Skin epidermis (tissue), 12 donors: Measurements from ENCODE around the gene TRNAU1AP.
A peak's percentile ranks its signal among the peaks of the same experiment; 100 is the strongest.
"Not testable (repeated sequence)": the region's sequence is repeated elsewhere in the genome, so short reads cannot be mapped to it uniquely, and the experiment has no call there.

Source experiments
- H3K27ac ChIP-seq, 21 experiments: fragments of 200-600 bp; sonication (generic) in 11 of 21; one replicate each; pipeline ENCODE4 v1.5.0; 2020; ENCODE audit warnings: mild to moderate bottlenecking in 3 of 21, inconsistent platforms in 2 of 21, moderate library complexity in 2 of 21
- H3K4me3 ChIP-seq, 7 experiments: fragments of 200-600 bp; sonication (generic) in 2 of 7; one replicate each; pipeline ENCODE4 v1.5.0; 2020; ENCODE audit warnings: inconsistent platforms in 2 of 7, mild to moderate bottlenecking in 2 of 7, moderate library complexity in 1 of 7

Gene TRNAU1AP

DNA sequence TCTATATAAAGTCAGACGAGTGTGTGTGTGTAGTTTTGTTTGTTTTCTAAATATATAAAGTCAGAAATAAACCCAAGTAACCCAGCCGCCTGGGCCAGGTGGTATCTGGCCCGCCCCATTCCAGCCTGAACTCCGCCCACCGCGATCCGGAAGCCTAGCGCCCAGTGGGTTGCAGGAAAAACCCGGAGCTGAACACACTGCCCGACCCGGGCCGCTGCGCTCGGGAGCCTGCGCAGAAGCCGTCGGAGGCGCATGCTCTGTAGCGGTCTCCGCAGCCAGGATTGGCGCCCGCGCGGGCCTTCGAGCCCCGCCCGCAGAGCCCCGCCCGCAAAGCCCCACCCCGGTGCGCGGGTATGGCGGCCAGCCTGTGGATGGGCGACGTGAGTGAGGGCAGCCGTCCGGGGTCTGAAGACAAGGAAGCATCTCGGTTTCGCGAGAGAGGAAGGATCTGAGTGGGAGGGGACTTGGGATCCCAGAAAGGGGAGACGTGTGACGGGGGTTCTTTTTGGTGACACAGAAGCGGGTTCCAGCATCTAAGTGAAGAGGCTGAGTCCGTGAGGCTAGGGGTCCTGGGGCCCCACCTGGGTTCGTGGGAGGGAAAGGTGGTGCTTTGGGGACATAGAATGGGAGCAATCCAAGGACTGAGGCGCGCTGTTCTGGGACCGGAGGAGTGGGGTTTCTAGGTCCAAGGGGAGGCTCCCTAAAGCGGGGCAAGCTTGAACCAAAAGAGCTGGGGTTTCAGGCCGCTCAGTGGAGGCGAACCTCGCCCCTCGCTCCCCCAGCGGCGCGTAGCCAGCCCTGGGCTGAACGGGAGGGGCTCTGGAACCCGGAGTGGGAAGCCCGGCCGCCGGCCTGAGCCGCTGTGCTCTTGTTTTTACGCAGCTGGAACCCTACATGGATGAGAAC, at the start of gene TRNAU1AP:
Gene TRNAU1AP, plus strand, starts transcription at position 328 of the 906 bp plus-strand sequence. Its CDS starts 26 bp downstream, at position 354.
- H3K4me3 ChIP-seq, result peak within 1 kb of the TSS; percentile 69 to 94 (median 87)
- peak within 1 kb of the TSS; percentile 29 to 93 (median 86) for H3K27ac ChIP-seq

DNA sequence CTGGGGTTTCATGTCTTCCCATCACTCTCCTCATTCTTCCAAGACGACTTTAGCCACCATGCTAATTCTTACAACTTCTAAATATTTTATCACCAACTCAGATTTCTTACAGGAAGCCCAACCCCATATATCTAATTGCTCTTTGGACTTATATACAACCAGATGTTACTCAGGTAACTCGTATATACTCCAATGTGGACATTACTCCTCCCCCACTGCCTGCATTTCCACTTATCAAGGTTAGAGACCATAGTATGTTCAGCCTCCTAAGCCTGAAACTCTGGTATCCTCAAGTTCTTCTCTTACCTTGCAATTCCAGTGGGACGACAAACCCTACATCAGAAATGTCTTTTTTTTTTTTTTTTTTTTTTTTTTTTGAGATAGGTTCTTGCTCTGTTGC, 49.8 kb upstream of the TRNAU1AP start:
- Histone ChIP-seq H3K4me3 (no peak overlapping the region), H3K27ac (no peak overlapping the region)

DNA sequence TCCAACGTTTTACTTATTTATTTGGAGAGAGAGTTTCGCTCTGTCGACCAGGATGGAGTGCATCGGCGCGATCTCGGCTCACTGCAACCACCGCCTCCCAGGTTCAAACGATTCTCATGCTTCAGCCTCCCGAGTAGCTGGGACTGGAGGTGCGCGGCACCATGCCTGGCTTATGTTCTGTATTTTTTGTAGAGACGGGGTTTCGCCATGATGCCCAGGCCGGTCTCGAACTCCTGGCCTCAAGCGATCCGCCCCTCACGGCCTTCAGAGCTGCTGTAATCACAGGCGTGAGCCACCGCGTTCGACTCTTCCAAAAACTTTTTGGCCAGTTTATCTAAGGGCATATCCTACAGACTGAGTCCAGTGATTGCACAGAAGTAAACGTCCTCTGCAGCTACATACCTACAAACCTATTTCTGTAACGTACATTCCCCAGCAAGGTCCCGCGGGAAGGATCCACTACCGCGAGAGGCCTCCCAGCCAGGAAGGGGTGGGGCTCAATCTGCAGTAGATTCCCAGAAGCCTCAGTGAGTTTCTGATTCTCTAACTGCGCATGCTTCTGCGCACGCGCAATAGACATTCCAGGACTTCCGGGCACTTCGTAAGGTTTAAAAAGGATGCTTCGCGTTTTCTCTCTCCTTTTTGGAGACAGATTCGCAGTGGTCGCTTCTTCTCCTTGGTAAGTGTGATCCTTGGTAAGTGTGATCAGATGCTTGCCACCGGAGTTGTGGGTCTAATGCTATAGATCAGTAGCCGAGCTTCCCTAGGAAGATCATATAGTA, 47.3 kb upstream of the TRNAU1AP start, which contains the start of gene RCC1:
Gene RCC1, plus strand, starts transcription at position 638 of the 782 bp plus-strand sequence. CDS start 23,824 bp downstream, outside the sequence.
- H3K27ac ChIP-seq, result peak within 1 kb of the TSS; percentile 54 to 96 (median 90)

DNA sequence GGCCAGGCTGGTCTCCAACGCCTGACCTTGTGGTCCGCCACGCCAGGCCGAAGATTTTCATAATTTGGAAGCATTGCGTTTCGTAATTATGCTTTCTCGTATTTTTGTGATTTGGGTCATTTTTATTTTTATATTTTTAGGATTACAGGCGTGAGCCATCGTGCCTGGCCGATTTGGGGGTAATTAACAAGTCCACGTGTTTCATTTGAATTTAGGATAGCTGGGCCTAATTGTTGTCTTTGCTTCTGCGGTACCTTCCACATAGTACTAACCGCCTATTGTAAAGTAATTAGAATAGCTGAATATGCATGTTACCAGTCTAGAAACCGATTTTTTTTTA, 46.0 kb upstream of the TRNAU1AP start:
- Histone ChIP-seq H3K4me3 (peak overlapping the region; percentile 65 to 86 (median 83)), H3K27ac (peak overlapping the region; percentile 54 to 96 (median 90))

More for the DNA sequence above, 47.3 kb upstream of the TRNAU1AP start, which contains the start of gene RCC1:
- H3K4me3 ChIP-seq, result peak within 1 kb of the TSS; percentile 65 to 86 (median 83)

DNA sequence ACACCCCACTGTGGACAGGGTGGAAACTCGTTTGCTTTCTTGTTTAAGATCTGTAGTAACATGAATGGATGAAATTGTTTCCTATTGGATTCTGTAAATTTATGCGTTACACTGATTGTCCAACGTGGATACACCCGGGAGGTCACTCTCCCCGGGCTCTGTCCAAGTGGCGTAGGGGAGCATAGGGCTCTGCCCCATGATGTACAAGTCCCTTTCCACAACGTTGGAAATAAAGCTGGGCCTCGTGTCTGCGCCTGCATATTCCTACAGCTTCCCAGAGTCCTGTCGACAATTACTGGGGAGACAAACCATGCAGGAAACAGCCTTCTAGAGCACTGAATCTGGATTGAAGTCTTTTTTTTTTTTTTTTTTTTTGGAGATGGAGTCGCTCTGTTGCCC, 45.6 kb upstream of the TRNAU1AP start:
- H3K4me3 ChIP-seq, result peak overlapping the region; percentile 65 to 86 (median 83)
- H3K27ac ChIP-seq, result peak overlapping the region in 20 of 21 experiments; percentile 78 to 96 (median 90)

DNA sequence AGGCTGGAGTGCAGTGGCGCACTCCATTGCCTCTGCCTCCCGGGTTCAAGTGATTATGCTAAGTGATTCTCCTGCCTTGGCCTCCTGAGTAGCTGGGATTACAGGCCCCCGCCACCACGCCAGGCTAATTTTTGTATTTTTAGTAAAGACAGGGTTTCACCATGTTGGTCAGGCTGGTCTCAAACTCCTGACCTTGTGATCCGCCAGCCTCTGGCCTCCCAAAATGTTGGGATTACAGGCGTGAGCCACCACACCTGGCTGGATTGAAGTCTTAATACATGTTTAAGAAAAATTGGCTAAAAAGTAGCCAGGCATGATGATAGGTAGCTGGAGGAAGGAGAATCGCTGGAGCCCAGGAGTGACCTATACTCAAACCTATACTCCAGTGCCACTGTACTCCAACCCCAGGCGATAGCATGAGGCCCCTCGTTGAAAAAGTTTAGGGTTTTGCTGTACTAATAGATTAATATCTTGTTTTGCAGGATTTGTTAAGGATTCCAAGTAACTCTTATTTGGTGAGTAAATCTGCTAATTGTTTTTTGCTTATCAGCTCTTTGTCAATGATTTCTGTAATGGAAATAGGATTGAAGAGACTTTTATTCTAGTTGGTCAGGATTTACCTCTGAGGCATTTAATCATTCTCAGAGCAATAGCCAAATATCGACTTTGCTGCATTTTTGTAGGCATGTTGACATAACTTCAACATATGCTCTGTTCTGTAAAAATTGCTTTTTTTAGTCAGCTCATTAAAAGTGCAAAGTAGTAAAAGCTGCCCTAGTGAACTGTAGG, 45.0 kb upstream of the TRNAU1AP start:
- Histone ChIP-seq H3K4me3 (peak overlapping the region; percentile 65 to 86 (median 83)), H3K27ac (peak overlapping the region in 20 of 21 experiments; percentile 38 to 96 (median 90))

DNA sequence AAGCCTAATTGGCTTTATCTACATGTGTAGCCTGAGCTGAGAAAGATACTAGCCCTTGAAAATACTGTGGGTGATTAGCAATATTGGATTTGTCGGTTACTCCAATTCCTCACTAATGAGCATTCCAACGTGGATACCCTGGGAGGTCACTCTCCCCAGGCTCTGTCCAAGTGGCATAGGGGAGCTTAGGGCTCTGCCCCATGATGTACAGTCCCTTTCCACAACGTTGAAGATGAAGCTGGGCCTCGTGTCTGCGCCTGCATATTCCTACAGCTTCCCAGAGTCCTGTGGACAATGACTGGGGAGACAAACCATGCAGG, 44.5 kb upstream of the TRNAU1AP start:
- Histone ChIP-seq H3K4me3 (peak overlapping the region; percentile 65 to 86 (median 83)), H3K27ac (peak overlapping the region in 19 of 21 experiments; percentile 37 to 96 (median 89))

DNA sequence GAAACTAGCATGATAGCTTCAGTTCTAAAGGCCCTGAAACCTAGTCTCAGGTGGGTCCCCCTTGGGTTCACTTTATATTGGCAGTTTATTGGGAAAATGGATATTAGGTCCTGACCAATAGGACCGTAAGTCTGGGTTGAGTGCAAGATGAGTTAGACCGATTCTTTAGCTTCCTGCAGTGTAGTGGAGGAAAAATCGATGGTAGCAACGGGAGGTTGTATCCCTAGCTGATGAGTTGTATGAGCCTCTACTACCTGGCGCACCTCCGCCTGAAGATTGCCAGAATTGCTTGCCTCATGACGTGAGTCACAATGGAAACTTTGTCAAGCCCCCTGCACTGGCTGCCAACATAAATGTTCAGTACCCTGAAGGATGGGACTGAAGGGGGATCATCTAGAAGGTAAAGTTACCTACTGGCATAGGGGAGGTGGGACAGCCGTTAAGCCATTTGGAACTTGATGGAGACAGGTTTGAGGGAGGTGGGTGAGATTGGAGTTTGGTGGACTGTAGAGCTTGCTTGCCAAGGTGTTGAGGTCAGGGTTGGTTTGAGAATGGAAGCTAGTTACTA, 43.1 kb upstream of the TRNAU1AP start:
- Histone ChIP-seq H3K4me3 (peak overlapping the region in 1 of 7 experiments; percentile 83), H3K27ac (peak overlapping the region in 15 of 21 experiments; percentile 15 to 96 (median 87))

DNA sequence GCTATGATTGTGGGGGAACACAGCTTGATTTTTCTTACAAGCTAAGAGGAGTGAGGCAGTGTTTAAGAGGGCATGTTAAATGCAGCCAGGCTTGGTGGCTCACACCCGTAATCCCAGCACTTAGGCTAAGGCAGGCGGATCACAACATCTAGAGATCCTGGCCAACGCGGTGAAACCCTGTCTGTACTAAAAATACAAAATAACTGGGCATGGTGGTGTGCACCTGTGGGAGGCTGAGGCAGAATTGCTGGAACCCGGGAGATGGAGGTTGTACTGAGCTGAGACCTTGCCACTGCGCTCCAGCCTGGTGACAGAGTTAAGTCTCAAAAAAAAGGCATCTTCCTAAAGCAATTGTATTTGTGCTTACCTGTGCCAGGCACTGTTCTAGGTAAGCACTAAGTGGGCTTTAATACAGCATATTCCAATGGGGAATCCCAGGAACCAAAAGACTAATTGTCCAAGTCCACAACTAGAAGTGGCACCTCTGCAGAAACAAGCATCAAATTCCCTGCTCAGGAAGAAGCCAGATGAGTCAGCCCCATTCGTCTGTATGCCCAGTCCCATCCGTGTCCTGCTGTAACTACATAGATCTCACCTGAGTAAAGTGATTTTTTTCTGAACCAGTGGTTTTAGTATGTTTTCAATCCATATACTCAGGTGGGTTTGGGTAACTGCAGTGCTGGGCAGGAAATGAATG, 42.5 kb upstream of the TRNAU1AP start:
- peak overlapping the region in 1 of 7 experiments; percentile 83 for H3K4me3 ChIP-seq

DNA sequence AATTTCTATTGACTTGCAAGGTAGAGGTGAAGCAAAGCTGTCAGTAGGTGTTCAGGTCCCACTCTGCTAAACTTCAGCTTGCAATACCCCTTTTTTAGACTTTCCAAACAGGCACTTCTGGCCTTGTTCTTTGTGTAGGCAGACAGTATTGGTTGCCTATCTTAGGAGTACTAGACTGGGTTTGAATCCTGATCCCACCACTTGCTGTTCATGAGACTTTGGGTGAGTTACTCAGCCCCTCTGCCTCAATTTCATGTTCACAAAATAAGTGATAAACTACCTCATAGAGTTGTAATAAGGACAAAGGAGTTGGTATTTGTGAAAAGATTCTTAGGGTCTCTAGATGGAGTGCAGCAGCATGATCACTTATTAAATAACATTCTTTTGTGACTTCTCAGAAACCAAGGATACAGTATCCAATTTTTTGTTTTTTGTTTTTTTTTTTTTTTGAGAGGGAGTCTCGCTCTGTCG, 41.9 kb upstream of the TRNAU1AP start:
- H3K4me3 ChIP-seq, result no peak overlapping the region

More for the DNA sequence above, 42.5 kb upstream of the TRNAU1AP start:
- peak overlapping the region in 13 of 21 experiments; percentile 6 to 96 (median 66) for H3K27ac ChIP-seq

DNA sequence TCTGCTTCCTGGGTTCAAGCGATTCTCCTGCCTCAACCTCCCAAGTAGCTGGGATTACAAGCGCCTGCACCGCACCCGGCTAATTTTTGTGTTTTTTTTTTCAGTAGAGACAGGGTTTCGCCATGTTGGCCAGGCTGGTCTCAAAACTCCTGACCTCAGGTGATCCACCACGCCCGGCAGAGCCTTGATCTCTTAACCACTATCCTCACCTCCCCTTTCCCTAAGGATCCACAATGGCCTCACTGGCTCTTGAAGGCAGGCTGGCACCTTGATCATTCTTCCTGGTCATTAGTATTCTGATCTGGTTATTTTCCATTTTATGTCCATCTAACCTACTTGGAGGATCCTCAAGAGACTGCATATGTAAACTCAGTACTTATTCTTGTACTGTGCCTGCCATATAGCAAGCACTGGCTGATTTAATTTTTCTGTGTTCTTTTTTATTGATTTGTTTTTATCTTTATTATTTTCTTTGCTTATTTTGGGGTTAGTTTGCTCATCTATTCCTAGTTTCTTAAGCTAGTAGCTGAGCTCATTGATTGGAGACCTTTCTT, 40.8 kb upstream of the TRNAU1AP start:
- no peak overlapping the region for H3K4me3 ChIP-seq
- peak overlapping the region in 1 of 21 experiments; percentile 15 for H3K27ac ChIP-seq

More for the DNA sequence above, 41.9 kb upstream of the TRNAU1AP start:
- H3K27ac ChIP-seq, result peak overlapping the region in 2 of 21 experiments; percentile 14 to 89

DNA sequence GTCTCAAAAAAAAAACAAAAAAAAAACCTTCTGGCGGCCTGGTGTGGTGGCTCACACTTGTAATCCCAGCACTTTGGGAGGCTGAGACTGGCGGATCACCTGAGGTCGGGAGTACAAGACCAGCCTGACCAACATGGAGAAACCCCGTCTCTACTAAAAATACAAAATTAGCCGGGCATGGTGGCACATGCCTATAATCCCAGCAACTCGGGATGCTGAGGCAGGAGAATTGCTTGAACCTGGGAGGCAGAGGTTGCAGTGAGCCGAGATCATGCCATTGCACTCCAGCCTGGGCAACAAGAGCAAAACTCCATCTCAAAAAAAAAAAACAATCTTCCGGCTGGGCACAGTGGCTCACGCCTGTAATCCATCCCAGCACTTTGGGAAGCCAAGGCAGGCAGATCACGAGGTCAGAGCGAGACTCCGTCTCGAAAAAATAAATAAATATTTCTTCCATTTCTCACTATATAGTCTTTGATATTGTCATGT, 38.4 kb upstream of the TRNAU1AP start:
- H3K27ac ChIP-seq, H3K4me3 ChIP-seq: not testable (repeated sequence)

DNA sequence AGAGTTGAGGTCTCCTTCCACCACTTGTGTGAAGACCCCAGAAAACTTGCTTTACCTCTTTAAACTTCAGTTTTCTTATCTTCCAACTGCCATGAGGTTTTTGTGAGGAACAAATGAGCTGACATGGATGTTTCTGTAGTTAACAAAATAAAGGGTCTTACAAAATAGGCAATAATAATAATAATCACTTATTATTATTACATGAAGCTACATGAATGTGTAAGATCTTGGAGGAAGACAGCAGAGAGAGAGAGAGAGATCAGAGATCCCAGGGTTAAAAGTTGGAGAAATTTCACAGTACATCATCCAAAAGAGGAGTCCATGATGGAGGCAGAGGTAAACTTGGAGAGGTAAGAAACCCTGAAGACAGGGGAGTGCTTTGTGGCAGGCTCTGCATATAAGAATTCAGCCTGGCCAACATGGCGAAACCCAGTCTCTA, 36.3 kb upstream of the TRNAU1AP start:
- no peak overlapping the region for H3K27ac ChIP-seq
- H3K4me3 ChIP-seq, result no peak overlapping the region

DNA sequence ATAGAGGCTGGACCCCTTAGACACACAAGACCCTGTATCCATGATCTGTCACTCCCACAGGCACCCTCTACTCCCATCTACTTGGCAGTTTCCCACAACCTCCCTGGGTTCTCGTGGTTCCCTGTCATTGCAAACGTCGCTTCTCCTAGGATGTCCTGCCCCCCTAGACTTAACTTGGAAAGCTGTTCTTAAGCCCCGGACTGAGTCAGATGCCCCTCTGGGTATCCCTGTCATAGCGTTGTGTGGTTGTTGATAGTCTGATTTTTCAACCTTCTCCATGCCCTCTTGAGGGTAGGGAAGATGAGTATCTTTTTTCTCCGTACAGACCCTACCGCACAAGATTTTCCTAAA, 35.3 kb upstream of the TRNAU1AP start:
- Histone ChIP-seq H3K27ac (peak overlapping the region in 15 of 21 experiments; percentile 62 to 91 (median 83)), H3K4me3 (peak overlapping the region in 6 of 7 experiments; percentile 45 to 77 (median 66))

DNA sequence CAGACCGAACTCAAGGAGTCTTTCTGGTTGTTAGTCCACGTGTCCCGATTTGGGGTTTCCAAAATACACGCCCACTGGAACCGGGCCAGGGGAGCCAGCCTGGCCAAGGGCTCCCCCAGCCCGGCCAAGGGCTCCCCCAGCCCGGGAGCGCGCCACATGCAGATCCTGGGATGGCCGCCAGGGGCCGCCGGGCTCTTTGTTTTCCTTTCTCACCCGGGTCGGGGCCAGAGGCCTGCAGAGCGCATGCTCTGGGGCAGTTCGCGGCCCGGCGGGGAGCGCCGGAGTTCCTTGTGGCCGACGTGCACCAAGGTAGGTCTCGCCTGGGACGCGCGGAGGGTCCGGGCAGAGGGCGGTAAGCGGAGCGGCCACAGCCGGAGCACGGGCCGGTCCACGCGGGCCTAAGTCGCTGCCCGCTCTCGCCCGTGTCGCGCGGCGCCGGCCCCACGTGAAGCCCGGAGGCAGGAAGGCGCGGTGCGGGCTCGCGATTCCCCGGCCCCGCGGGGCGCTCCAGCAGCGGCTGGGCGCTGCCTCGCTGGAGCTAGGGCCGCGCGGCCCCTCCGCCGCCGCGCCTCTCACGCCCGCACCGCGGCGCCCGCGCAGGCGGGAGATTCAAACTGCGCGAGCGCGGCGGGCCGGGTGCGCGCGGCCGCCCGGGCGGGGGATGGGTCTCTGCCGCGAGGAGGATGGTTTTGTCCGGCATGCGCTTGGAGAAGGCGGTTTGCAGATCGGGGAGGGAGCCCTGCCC, 34.7 kb upstream of the TRNAU1AP start:
- H3K27ac ChIP-seq, result peak overlapping the region in 20 of 21 experiments; percentile 62 to 91 (median 82)
- H3K4me3 ChIP-seq, result peak overlapping the region; percentile 45 to 77 (median 66)

DNA sequence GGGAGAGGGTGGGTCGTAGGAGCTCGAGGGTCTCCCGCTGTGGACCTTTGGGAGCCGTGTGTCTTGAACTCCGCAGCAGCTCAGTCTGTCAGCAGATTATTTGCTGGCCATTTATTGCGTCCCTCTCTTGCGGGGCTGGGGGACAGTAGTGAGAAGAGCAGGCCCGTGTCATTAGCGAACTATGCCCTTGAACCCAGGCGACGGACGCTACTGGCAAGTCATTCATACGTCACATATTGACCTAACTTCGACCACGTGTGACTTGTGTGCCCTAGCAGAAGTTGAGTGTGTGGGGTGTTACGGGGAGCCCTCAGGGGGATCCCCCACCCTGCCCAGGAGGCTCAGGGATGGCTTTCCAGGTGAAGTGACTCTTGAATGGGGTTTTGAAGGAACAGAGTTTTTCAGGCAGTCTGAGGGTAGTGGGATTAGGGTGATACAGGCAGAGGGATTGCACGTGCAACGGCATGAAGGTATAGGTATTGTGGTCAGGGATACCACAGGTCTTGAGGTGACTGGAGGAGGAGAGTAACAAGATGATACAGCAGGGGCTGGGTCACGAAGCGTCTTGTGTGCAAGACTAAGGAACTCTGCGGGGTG, 34.0 kb upstream of the TRNAU1AP start:
- Histone ChIP-seq H3K27ac (peak overlapping the region in 16 of 21 experiments; percentile 21 to 91 (median 80)), H3K4me3 (peak overlapping the region; percentile 45 to 77 (median 66))
